IMR-90 (cell line): Measurements from ENCODE around the gene NUDT5. TPM values are rescaled to one million over a fixed set of nuclear protein-coding genes. Genes with fewer than 3 reads are reported as not detected.

Experiments
- ATAC-seq: fragments of 200-7000 bp; cut with Tn5 transposase; 2 replicates; pipeline ENCODE4 v1.9.1; 2020; ENCODE audit warnings: low read depth, mild to moderate bottlenecking, moderate library complexity
- BruUV-seq: library from RNA; stranded (reverse); fragments of 400-500 nt; replicated peaks from 2 replicates; lab custom pipeline; 2021; lab: Mats Ljungman, UMichigan
- CTCF ChIA-PET: fragments of 300-600 bp; formaldehyde crosslinking; extraction: SDS; loops from one replicate; lab custom pipeline; 2021; ENCODE audit warnings: antibody characterized with exemption; lab: Yijun Ruan, JAX
- POLR2A ChIA-PET: fragments of 300-600 bp; sonication (Branson Sonifier 250); formaldehyde crosslinking; loops from one replicate; lab custom pipeline; 2022; ENCODE audit warnings: antibody characterized with exemption; ENCODE audit not compliant: unreplicated experiment; lab: Charles Lee
- DNase-seq: peaks from one replicate; pipeline ENCODE4 v3.0.0; 2013
- H2AFZ ChIP-seq: replicated peaks from 2 replicates; pipeline ENCODE3; 2013; ENCODE audit warnings: low read length, mild to moderate bottlenecking; ENCODE audit not compliant: poor library complexity
- H2AK5ac ChIP-seq: 2 replicates; pipeline ENCODE4 v1.6.1; 2013; ENCODE audit warnings: low read depth, low read length, inconsistent platforms
- H2AK9ac ChIP-seq: replicated peaks from 2 replicates; pipeline ENCODE3; 2013; ENCODE audit warnings: mild to moderate bottlenecking, low read depth, low read length, moderate library complexity; ENCODE audit not compliant: poor library complexity
- H2BK120ac ChIP-seq: 2 replicates; pipeline ENCODE4 v1.6.1; 2013; ENCODE audit warnings: low read depth, low read length, inconsistent platforms
- H2BK15ac ChIP-seq: 3 replicates; pipeline ENCODE4 v1.6.1; 2013; ENCODE audit warnings: low read depth, low read length, inconsistent platforms
- H2BK20ac ChIP-seq: 2 replicates; pipeline ENCODE4 v1.6.1; 2013; ENCODE audit warnings: low read depth, mild to moderate bottlenecking, inconsistent platforms, low read length, moderate library complexity
- H2BK5ac ChIP-seq: 2 replicates; pipeline ENCODE4 v1.6.1; 2013; ENCODE audit warnings: mild to moderate bottlenecking, low read depth, low read length, inconsistent platforms; ENCODE audit not compliant: poor library complexity, severe bottlenecking
- H3K14ac ChIP-seq: replicated peaks from 2 replicates; pipeline ENCODE4 v1.6.1; 2013; ENCODE audit warnings: low read depth, low read length, inconsistent platforms
- H3K18ac ChIP-seq: 2 replicates; pipeline ENCODE4 v1.6.1; 2013; ENCODE audit warnings: low read depth, low read length, control low read depth
- H3K23ac ChIP-seq: 2 replicates; pipeline ENCODE4 v1.6.1; 2013; ENCODE audit warnings: low read depth, low read length, inconsistent platforms
- H3K27ac ChIP-seq: 2 replicates; pipeline ENCODE4 v1.5.1; 2013; ENCODE audit warnings: mild to moderate bottlenecking, control low read depth, low read length; ENCODE audit not compliant: insufficient read depth
- H3K27me3 ChIP-seq: 2 replicates; pipeline ENCODE4 v1.6.1; 2013; ENCODE audit warnings: low read length; ENCODE audit not compliant: control insufficient read depth, insufficient read depth
- H3K36me3 ChIP-seq: 2 replicates; pipeline ENCODE4 v1.6.1; 2013; ENCODE audit warnings: low read length, mixed read lengths; ENCODE audit not compliant: control insufficient read depth, insufficient read depth
- H3K4ac ChIP-seq: 2 replicates; pipeline ENCODE4 v1.6.1; 2013; ENCODE audit warnings: low read depth, low read length, inconsistent platforms
- H3K4me1 ChIP-seq: 2 replicates; pipeline ENCODE4 v1.6.1; 2013; ENCODE audit warnings: low read length, mixed read lengths; ENCODE audit not compliant: control insufficient read depth, insufficient read depth
- H3K4me2 ChIP-seq: 2 replicates; pipeline ENCODE4 v1.6.1; 2013; ENCODE audit warnings: low read depth, mild to moderate bottlenecking, control low read depth, low read length, moderate library complexity
- H3K4me3 ChIP-seq: 2 replicates; pipeline ENCODE4 v1.5.1; 2013; ENCODE audit warnings: low read depth, mild to moderate bottlenecking, control low read depth, low read length, moderate library complexity; ENCODE audit not compliant: insufficient read depth
- H3K56ac ChIP-seq: 2 replicates; pipeline ENCODE4 v1.6.1; 2013; ENCODE audit warnings: low read length, inconsistent platforms; ENCODE audit not compliant: insufficient read depth; ENCODE audit errors: extremely low read depth
- H3K79me1 ChIP-seq, 2 experiments: 2 replicates each; pipeline ENCODE4 v1.6.1; 2013; ENCODE audit warnings: low read length in 2 of 2, inconsistent platforms in 1 of 2, low read depth in 1 of 2
- H3K9ac ChIP-seq: 2 replicates; pipeline ENCODE4 v1.6.1; 2013; ENCODE audit warnings: low read depth, low read length, control low read depth
- H3K9me1 ChIP-seq: 2 replicates; pipeline ENCODE4 v1.6.1; 2013; ENCODE audit warnings: low read length, inconsistent platforms; ENCODE audit not compliant: insufficient read depth
- H3K9me3 ChIP-seq: 2 replicates; pipeline ENCODE4 v1.6.1; 2013; ENCODE audit warnings: low read length; ENCODE audit not compliant: control insufficient read depth, insufficient read depth
- H4K20me1 ChIP-seq: 2 replicates; pipeline ENCODE4 v1.6.1; 2013; ENCODE audit warnings: low read length, inconsistent platforms; ENCODE audit not compliant: insufficient read depth
- H4K5ac ChIP-seq: 2 replicates; pipeline ENCODE4 v1.6.1; 2013; ENCODE audit warnings: mild to moderate bottlenecking, low read depth, low read length, control low read depth
- H4K8ac ChIP-seq, 2 experiments: 2 replicates each; pipeline ENCODE4 v1.6.1; 2013; ENCODE audit warnings: low read depth in 2 of 2, low read length in 2 of 2, control low read depth in 1 of 2, inconsistent platforms in 1 of 2
- H4K91ac ChIP-seq: 2 replicates; pipeline ENCODE4 v1.6.1; 2013; ENCODE audit warnings: low read depth, low read length, inconsistent platforms; ENCODE audit not compliant: insufficient read depth
- BHLHE40 ChIP-seq: fragments of 150-350 bp; IDR thresholded peaks from 2 replicates; pipeline ENCODE4 v1.6.1; 2016; ENCODE audit warnings: mild to moderate bottlenecking, low read depth, low read length
- CEBPB ChIP-seq: IDR thresholded peaks from 2 replicates; pipeline ENCODE4 v1.6.1; 2012; ENCODE audit warnings: low read depth, low read length, improper control_type of control experiment
- CHD1 ChIP-seq: IDR thresholded peaks from 2 replicates; pipeline ENCODE4 v1.6.1; 2012; ENCODE audit warnings: low read depth, low read length, improper control_type of control experiment
- CTCF ChIP-seq: conservative IDR thresholded peaks from 2 replicates; pipeline ENCODE4 v1.5.1; 2012; ENCODE audit warnings: mild to moderate bottlenecking, low read depth, low read length, improper control_type of control experiment
- ELK1 ChIP-seq: fragments of 150-350 bp; IDR thresholded peaks from 2 replicates; pipeline ENCODE4 v1.6.1; 2016; ENCODE audit warnings: low read depth, mild to moderate bottlenecking, low read length, moderate library complexity, borderline replicate concordance
- FOS ChIP-seq: fragments of 150-350 bp; IDR thresholded peaks from 2 replicates; pipeline ENCODE4 v1.6.1; 2016; ENCODE audit warnings: low read depth, low read length
- MAFK ChIP-seq: IDR thresholded peaks from 2 replicates; pipeline ENCODE4 v1.6.1; 2012; ENCODE audit warnings: low read depth, low read length, improper control_type of control experiment
- MAZ ChIP-seq: IDR thresholded peaks from 2 replicates; pipeline ENCODE4 v1.6.1; 2012; ENCODE audit warnings: low read depth, mild to moderate bottlenecking, low read length, improper control_type of control experiment, moderate library complexity, borderline replicate concordance
- MXI1 ChIP-seq: IDR thresholded peaks from 2 replicates; pipeline ENCODE4 v1.6.1; 2012; ENCODE audit warnings: low read depth, mild to moderate bottlenecking, low read length, moderate library complexity, borderline replicate concordance
- POLR2A ChIP-seq: IDR thresholded peaks from 2 replicates; pipeline ENCODE4 v1.6.1; 2012; ENCODE audit warnings: mild to moderate bottlenecking, low read depth, low read length
- RCOR1 ChIP-seq: IDR thresholded peaks from 2 replicates; pipeline ENCODE4 v1.6.1; 2012; ENCODE audit warnings: mild to moderate bottlenecking, low read length, improper control_type of control experiment; ENCODE audit not compliant: insufficient replicate concordance
- RFX5 ChIP-seq: IDR thresholded peaks from 2 replicates; pipeline ENCODE4 v1.8.0; 2012; ENCODE audit warnings: low read depth, mild to moderate bottlenecking, low read length, moderate library complexity
- SMC3 ChIP-seq: fragments of 150-350 bp; IDR thresholded peaks from 2 replicates; pipeline ENCODE4 v1.6.1; 2016; ENCODE audit warnings: low read depth, mild to moderate bottlenecking, antibody characterized with exemption, low read length, moderate library complexity
- WGBS, 2 experiments: methylation state at CpG; one replicate each; pipeline versions ENCODE4 v1.1.5 to v1.1.7; 2013; ENCODE audit warnings: missing lambda C conversion rate in 2 of 2; ENCODE audit not compliant: insufficient read length in 1 of 2; ENCODE audit errors: extremely low coverage in 2 of 2; 5-methylcytosine and 5-hydroxymethylcytosine counted together
- dilution Hi-C: fragments of 300-500 bp; cut with HindIII; formaldehyde crosslinking; loops from one replicate; pipeline ENCODE4 v1.14.3; 2018; ENCODE audit warnings: low sequenced_read_pairs; ENCODE audit not compliant: unreplicated experiment
- in situ Hi-C: fragments of 300-500 bp; cut with MboI; formaldehyde crosslinking; loops from 3 replicates; pipeline ENCODE4 v1.14.3; 2019; ENCODE audit warnings: low sequenced_read_pairs, inconsistent platforms, mixed read lengths
- intact Hi-C: fragments of 100-400 bp; cut with micrococcal nuclease; formaldehyde crosslinking; loops from 2 replicates; pipeline ENCODE4 v1.10.0; 2022
- polyA plus RNA-seq, 3 experiments: library from polyadenylated mRNA; depleted of rRNA; stranded (reverse); fragments of >200 nt; gene quantifications; 2 replicates each; pipeline ENCODE4 v1.2.3, GENCODE V29; 2012; ENCODE audit warnings: low replicate concordance in 1 of 3
- total RNA-seq: library from RNA; depleted of rRNA; stranded (reverse); fragments of >200 nt; gene quantifications from 2 replicates; pipeline ENCODE4 v1.2.3, GENCODE V29; 2012

NUDT5 gene
- total and polyA plus RNA-seq, 2 of the 4 experiments (the other 2 are of a cell fraction), result 70.1 to 74.6 TPM

- peaks cover 27% of the 10 kb centered on the region for H3K36me3 ChIP-seq
Measured at GRCh38 chr10:12179606-12180170, 16.0 kb downstream of the NUDT5 start.

More at GRCh38 chr10:12179606-12180170, 16.0 kb downstream of the NUDT5 start:
- no peak overlapping the region for H3K4me3 ChIP-seq
- no peaks in the 10 kb centered on the region for H3K27me3 ChIP-seq
- dilution Hi-C loops, result no loop called here
- no peaks in the 10 kb centered on the region for H3K9me3 ChIP-seq
- TF ChIP-seq MAFK (no peak), FOS (no peak), CEBPB (no peak), BHLHE40 (no peak), CTCF (no peak), RCOR1 (no peak), SMC3 (no peak), ELK1 (no peak), MXI1 (no peak), POLR2A (no peak), CHD1 (no peak), RFX5 (no peak), MAZ (no peak)
- no peak overlapping the region for H2AK5ac ChIP-seq
- H2BK5ac ChIP-seq, result no peak overlapping the region
- in situ Hi-C loops, result no loop called here
- no peak overlapping the region for H2BK15ac ChIP-seq
- ATAC-seq (no peak), DNase-seq (no peak)
- peaks cover 5 to 11% of the 10 kb centered on the region in 2 experiments; a peak in 2 of 4 replicates for H3K79me1 ChIP-seq
- BruUV-seq, result no TSS peak
- no peak overlapping the region for H3K14ac ChIP-seq
- H4K91ac ChIP-seq, result no peak overlapping the region
- no peaks in the 10 kb centered on the region for H3K9me1 ChIP-seq
- H3K56ac ChIP-seq, result no peak overlapping the region
- no peaks in the 10 kb centered on the region for H4K20me1 ChIP-seq
- no peak overlapping the region for H2BK120ac ChIP-seq
- no peak overlapping the region for H3K4ac ChIP-seq
- no CpG with 5 or more reads among the region's 4 CpGs for WGBS, 2 experiments
- H4K5ac ChIP-seq, result no peak overlapping the region
- intact Hi-C loops, result no loop called here
- no peak overlapping the region for H4K8ac ChIP-seq
- no peak overlapping the region for H3K9ac ChIP-seq
- H3K4me2 ChIP-seq, result no peak overlapping the region
- POLR2A ChIA-PET, result interaction anchor here (0.9 kb wide), 1 partner anchor 15 kb away, joined by 3 read pairs; no protein-coding TSS in a partner anchor
- no peak overlapping the region for H2AFZ ChIP-seq
- CTCF ChIA-PET, result no interaction called here
- H2BK20ac ChIP-seq, result no peak overlapping the region
- no peak overlapping the region for H3K27ac ChIP-seq
- no peak overlapping the region for H2AK9ac ChIP-seq
- H3K23ac ChIP-seq, result no peak overlapping the region
- no peak overlapping the region for H3K18ac ChIP-seq
- H3K4me1 ChIP-seq, result peaks cover 1% of the 10 kb centered on the region; the same call in 1 of the 2 replicates
